ENCODE results near the gene ZBTB48.
"Not testable (repeated sequence)": the region's sequence is repeated elsewhere in the genome, so short reads cannot be mapped to it uniquely, and the experiment has no call there.

The ZBTB48 gene

GRCh38 chr1:6631058-6631457 lies 51.3 kb downstream of the ZBTB48 start:
- DNase-seq (ENCODE audit: low read depth in 2 of 3, low spot score in 1 of 3): no peak

GRCh38 chr1:6632588-6633514 lies 53.1 kb downstream of the ZBTB48 start:
- DNase-seq (ENCODE audit: low read depth in 2 of 3, low spot score in 1 of 3): no peak

- DNase-seq (ENCODE audit: low read depth in 2 of 3, low spot score in 1 of 3): peak in 1 of 3 donors; percentile 34
These were observed 54.7 kb downstream of the ZBTB48 start for GRCh38 chr1:6634371-6635052.

GRCh38 chr1:6635161-6635909 lies 55.5 kb downstream of the ZBTB48 start:
- DNase-seq (ENCODE audit: low read depth in 2 of 3, low spot score in 1 of 3): no peak

GRCh38 chr1:6635910-6636760 lies 56.3 kb downstream of the ZBTB48 start:
- DNase-seq (ENCODE audit: low read depth in 2 of 3, low spot score in 1 of 3): no peak

- DNase-seq (ENCODE audit: low read depth in 2 of 3, low spot score in 1 of 3): not testable (repeated sequence)
These were observed 57.0 kb downstream of the ZBTB48 start for GRCh38 chr1:6636778-6637177.

- DNase-seq (ENCODE audit: low read depth in 2 of 3, low spot score in 1 of 3): no peak
These were observed 58.0 kb downstream of the ZBTB48 start for GRCh38 chr1:6637770-6638169.

- DNase-seq (ENCODE audit: low read depth in 2 of 3, low spot score in 1 of 3): no peak
These were observed 58.4 kb downstream of the ZBTB48 start for GRCh38 chr1:6638226-6638625.
